Transverse colon (tissue), 4 donors: Measurements from ENCODE around the gene SLC25A10. TPM values are rescaled to one million over a fixed set of nuclear protein-coding genes. Genes with fewer than 3 reads are reported as not detected.

Experiments used
- DNase-seq: peaks from one replicate; pipeline ENCODE4 v3.0.0-alpha.2; 2019
- H3K27ac ChIP-seq, 4 donors: fragments of 200-600 bp; sonication (generic); 2 replicates each; pipeline ENCODE4 v1.5.1; 2016 to 2018; ENCODE audit warnings: inconsistent platforms in 4 of 4
- H3K27me3 ChIP-seq: fragments of 200-600 bp; sonication (generic); 2 replicates; pipeline ENCODE4 v1.5.1; 2017; ENCODE audit warnings: inconsistent platforms
- H3K36me3 ChIP-seq, 4 donors: fragments of 200-600 bp; sonication (generic); 2 replicates each; pipeline ENCODE4 v1.5.1; 2017 to 2019; ENCODE audit warnings: inconsistent platforms in 4 of 4
- H3K4me1 ChIP-seq, 4 donors: fragments of 200-600 bp; sonication (generic); 2 replicates each; pipeline ENCODE4 v1.5.1; 2017 to 2020; ENCODE audit warnings: inconsistent platforms in 4 of 4
- H3K4me3 ChIP-seq, 4 donors: fragments of 200-600 bp; sonication (generic); 1 replicate in 1 of 4; 2 replicates in 3 of 4; pipeline versions ENCODE4 v1.5.1 to v1.6.1; 2017 to 2019; ENCODE audit warnings: inconsistent platforms in 4 of 4
- H3K9me3 ChIP-seq, 2 donors: fragments of 200-600 bp; sonication (generic); 2 replicates each; pipeline ENCODE4 v1.5.1; 2017 to 2019; ENCODE audit warnings: inconsistent platforms in 2 of 2
- EP300 ChIP-seq: sonication (generic); formaldehyde crosslinking; IDR thresholded peaks from one replicate; pipeline ENCODE4 v1.6.1; 2017; ENCODE audit warnings: antibody characterized with exemption, low read depth
- POLR2A ChIP-seq: fragments of 450-650 bp; IDR thresholded peaks from one replicate; pipeline ENCODE4 v1.6.1; 2016; ENCODE audit warnings: antibody characterized with exemption, mild to moderate bottlenecking, moderate library complexity
- POLR2AphosphoS5 ChIP-seq, 3 donors: sonication (generic); formaldehyde crosslinking; IDR thresholded peaks; one replicate each; pipeline ENCODE4 v1.6.1; 2016; ENCODE audit warnings: antibody characterized with exemption in 3 of 3
- WGBS, 2 donors: methylation state at CpG; one replicate each; pipeline ENCODE4 v1.1.5; 2018; ENCODE audit warnings: low coverage in 1 of 2; 5-methylcytosine and 5-hydroxymethylcytosine counted together
- in situ Hi-C, 4 donors: fragments of 200-750 bp; cut with MboI; loops; one replicate each; pipeline versions ENCODE4 v1.15.0 to v1.15.1; 2017; ENCODE audit warnings: low sequenced_read_pairs in 3 of 4, low pct_ligation_motif_present in 1 of 4, low pct_unique_long_range_greater_than_20kb in 1 of 4
- intact Hi-C: fragments of 100-400 bp; cut with DNase I; formaldehyde crosslinking; loops from one replicate; pipeline ENCODE4 v1.15.1; 2023; ENCODE audit warnings: low total_unique reads
- total RNA-seq, 4 donors: library from RNA; depleted of rRNA; stranded (reverse); fragments of >200 nt; gene quantifications; one replicate each; pipeline ENCODE4 v1.1.0, GENCODE V29; 2016
- TF ChIP-seq, protein P1 (sequence below), 5 experiments: fragments of 200-600 bp in 3 of 5; fragments of 450-650 bp in 2 of 5; sonication (generic) in 3 of 5; IDR thresholded peaks; 1 replicate in 2 of 5; 2 replicates in 3 of 5; pipeline ENCODE4 v1.5.1; 2016 to 2017; ENCODE audit warnings: antibody characterized with exemption in 5 of 5, inconsistent platforms in 3 of 5, mild to moderate bottlenecking in 2 of 5, moderate library complexity in 1 of 5

Gene SLC25A10
- total RNA-seq, 4 donors from 2014 or later = 25.1 to 64.8 (median 46.6) TPM

DNA sequence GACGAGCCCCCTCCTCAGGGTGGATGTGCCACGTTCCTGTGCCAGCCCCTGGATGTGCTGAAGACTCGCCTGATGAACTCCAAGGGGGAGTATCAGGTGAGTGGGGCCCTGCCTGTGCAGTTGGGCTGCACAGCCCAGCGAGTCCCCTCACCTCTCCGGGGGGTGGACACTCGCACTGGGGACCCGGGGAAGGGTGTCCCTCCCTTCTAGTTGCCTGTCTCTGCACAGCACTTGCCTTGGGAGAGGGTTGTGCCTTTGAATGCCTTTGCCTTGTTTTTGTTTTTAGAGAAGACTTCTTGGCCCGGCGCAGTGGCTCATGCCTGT, 5.6 kb downstream of the SLC25A10 start:
- WGBS, 2 donors = 87% methylated on average over 9 of the region's 9 CpGs; no CpG with 5 or more reads in 1 of the 2 donors
- Histone ChIP-seq H3K27ac (no peak overlapping the region), H3K36me3 (peaks cover 0 to 4% (median 0%) of the 10 kb centered on the region in 4 donors), H3K27me3 (no peaks in the 10 kb centered on the region), H3K4me1 (peaks cover 13 to 31% (median 28%) of the 10 kb centered on the region in 4 donors), H3K9me3 (no peaks in the 10 kb centered on the region), H3K4me3 (no peak overlapping the region)
- TF ChIP-seq, protein P1, sequence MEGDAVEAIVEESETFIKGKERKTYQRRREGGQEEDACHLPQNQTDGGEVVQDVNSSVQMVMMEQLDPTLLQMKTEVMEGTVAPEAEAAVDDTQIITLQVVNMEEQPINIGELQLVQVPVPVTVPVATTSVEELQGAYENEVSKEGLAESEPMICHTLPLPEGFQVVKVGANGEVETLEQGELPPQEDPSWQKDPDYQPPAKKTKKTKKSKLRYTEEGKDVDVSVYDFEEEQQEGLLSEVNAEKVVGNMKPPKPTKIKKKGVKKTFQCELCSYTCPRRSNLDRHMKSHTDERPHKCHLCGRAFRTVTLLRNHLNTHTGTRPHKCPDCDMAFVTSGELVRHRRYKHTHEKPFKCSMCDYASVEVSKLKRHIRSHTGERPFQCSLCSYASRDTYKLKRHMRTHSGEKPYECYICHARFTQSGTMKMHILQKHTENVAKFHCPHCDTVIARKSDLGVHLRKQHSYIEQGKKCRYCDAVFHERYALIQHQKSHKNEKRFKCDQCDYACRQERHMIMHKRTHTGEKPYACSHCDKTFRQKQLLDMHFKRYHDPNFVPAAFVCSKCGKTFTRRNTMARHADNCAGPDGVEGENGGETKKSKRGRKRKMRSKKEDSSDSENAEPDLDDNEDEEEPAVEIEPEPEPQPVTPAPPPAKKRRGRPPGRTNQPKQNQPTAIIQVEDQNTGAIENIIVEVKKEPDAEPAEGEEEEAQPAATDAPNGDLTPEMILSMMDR (IDR thresholded peaks at IDR 0.05) = no peak
- TF ChIP-seq EP300 (no peak), POLR2AphosphoS5 (IDR thresholded peaks at IDR 0.05) (no peak), POLR2A (no peak)
- in situ Hi-C loops (no loop called here), intact Hi-C loops (no loop called here)
- no peak for DNase-seq

DNA sequence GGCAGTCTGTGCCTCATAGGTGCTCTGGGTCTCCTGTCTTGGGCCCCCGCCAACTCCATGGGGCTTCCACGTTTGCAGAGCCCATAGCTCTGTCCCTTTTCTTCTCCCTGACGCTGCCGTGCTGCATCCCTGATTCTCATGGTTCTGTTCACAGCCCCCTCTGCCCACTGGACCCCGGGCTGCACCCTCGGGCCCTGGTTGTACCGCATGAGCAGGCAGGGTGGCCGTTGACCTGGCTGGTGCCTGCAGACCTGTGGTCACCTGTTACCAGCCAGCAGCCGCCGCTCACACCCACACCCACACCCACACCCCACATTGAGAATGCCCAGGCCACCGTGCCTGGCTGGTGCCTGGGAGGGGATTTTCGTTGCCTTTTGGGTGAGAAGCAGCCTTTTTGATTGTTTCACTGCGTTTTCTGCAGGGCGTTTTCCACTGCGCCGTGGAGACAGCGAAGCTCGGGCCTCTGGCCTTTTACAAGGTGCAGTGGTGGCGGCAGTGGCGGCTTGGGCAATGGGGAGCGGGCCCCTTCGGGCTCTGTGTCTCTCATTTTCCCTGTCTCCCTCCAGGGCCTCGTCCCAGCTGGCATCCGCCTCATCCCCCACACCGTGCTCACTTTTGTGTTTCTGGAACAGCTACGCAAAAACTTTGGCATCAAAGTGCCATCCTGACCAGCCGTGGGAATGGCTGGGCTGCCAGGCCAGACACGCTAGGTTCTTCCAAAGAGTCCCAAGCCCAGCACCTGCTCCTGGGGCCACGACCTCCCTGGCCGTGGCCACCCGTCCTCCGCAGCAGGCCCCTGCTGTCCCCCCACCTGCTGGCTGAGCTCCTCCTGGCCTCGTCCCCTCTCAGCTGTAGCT, 7.6 kb downstream of the SLC25A10 start:
- WGBS, 2 donors = 88 to 100% methylated on average over 5 to 33 of the region's 33 CpGs
- no peak for DNase-seq
- intact Hi-C loops = no loop called here
- TF ChIP-seq EP300 = no peak
- TF ChIP-seq, protein P1 (IDR thresholded peaks at IDR 0.05) = no peak
- no peak for TF ChIP-seq POLR2AphosphoS5 (IDR thresholded peaks at IDR 0.05)
- TF ChIP-seq POLR2A = no peak
- no peak overlapping the region for H3K27ac ChIP-seq
- in situ Hi-C loops = no loop called here
- H3K4me3 ChIP-seq = no peak overlapping the region
- no peaks in the 10 kb centered on the region for H3K9me3 ChIP-seq
- H3K4me1 ChIP-seq = peaks cover 12 to 32% (median 28%) of the 10 kb centered on the region in 4 donors
- peaks cover 5% of the 10 kb centered on the region for H3K27me3 ChIP-seq
- H3K36me3 ChIP-seq = peaks cover 0 to 4% (median 0%) of the 10 kb centered on the region in 4 donors

DNA sequence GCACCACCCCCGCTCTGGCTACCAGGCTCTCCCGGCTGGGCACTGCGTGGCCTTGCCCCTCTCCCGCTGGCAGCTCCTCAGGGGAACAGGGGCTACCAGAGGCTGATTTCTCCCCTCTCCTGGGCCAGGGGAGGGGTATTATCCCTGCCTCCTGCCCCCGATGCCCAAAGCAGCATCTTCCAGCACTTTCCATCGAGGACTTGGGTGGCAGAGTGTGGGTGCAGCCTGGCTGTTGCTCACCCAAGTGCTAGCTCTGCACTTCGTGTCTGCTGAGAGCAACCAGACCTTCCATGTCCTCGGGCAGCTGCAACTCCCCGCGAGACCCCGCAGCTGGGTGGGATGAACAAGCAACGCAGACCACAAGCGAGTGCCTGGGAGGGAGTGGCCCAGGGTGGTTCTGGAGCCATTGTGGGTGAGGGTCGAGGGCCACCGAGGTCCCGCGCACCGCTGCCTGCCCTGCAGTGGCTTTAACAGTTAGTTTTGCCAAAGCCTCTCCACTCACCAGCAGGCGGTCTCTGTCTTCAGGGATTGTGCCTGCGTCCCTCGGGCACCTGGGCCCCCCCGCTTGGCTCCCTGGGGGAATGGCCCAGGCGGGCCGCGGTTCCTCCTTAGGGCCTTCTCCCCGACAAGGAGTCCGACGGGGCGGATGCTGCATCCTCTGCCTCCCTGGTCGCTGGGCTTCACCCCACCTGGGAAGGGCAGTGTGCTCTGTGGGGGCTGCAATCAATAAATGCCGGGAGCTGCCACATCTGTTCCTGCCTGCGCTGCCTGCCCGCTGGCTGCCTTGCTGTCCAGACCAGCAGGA, 8.4 kb downstream of the SLC25A10 start:
- Histone ChIP-seq H3K4me3 (no peak overlapping the region), H3K27me3 (peaks cover 11% of the 10 kb centered on the region), H3K36me3 (peaks cover 0 to 4% (median 0%) of the 10 kb centered on the region in 4 donors), H3K27ac (no peak overlapping the region), H3K9me3 (no peaks in the 10 kb centered on the region), H3K4me1 (peaks cover 12 to 32% (median 28%) of the 10 kb centered on the region in 4 donors)
- TF ChIP-seq POLR2A (no peak), EP300 (no peak), POLR2AphosphoS5 (IDR thresholded peaks at IDR 0.05) (no peak)
- TF ChIP-seq, protein P1 (IDR thresholded peaks at IDR 0.05) = no peak
- no peak for DNase-seq
- in situ Hi-C loops (no loop called here), intact Hi-C loops (no loop called here)
- WGBS, 2 donors = 84% methylated on average over 33 of the region's 33 CpGs; no CpG with 5 or more reads in 1 of the 2 donors
